ENCODE results near the gene PRF1. TPM values are rescaled to one million over a fixed set of nuclear protein-coding genes. Genes with fewer than 3 reads are reported as not detected.

Gene PRF1
- total and polyA plus RNA-seq, 4 donors: 2.5 to 3.1 (median 2.8) TPM

DNA sequence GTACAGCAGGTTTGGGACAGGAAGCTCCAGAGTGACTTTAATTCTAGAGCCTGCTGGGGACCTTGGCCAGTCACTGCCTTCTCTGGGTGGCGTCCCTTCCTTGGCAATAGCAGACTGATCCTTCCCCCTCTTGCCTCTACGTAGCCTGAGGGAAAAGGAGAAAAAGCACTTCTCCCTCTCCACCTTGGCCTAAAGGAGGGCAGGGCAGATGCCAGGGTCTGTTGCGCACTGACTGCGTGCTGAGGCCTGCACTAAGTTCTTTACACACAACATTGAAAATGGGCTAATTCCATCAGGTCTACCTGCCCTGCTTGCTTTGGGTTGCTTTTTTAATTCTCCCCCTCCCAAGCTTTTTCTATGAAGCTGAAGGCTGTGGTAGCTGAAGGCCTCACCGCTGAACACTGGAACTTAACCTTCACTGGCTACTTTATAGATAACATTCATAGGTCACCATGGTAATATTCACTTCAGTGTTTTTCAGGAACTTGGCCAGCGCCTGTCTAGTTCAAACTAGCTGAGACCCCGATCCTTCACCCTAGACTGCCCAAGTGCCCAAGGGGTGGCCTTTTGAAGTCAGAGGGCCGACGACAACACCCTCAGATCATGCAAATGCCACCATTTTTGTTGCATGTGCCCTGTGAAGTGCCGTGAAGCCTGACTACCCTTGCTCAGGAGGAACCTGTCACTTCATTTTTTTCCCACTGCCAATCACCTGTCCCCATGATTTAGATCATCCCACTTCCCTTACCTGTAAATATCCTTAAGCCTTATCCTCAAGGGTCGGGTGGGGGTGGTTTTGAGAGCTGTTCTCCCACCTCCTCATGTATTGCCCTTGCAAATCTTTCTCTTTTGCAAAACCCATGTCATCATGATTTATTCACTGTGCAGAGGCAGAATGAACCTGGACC, 28.7 kb downstream of the PRF1 start (continued):
- TF ChIP-seq, protein P1, sequence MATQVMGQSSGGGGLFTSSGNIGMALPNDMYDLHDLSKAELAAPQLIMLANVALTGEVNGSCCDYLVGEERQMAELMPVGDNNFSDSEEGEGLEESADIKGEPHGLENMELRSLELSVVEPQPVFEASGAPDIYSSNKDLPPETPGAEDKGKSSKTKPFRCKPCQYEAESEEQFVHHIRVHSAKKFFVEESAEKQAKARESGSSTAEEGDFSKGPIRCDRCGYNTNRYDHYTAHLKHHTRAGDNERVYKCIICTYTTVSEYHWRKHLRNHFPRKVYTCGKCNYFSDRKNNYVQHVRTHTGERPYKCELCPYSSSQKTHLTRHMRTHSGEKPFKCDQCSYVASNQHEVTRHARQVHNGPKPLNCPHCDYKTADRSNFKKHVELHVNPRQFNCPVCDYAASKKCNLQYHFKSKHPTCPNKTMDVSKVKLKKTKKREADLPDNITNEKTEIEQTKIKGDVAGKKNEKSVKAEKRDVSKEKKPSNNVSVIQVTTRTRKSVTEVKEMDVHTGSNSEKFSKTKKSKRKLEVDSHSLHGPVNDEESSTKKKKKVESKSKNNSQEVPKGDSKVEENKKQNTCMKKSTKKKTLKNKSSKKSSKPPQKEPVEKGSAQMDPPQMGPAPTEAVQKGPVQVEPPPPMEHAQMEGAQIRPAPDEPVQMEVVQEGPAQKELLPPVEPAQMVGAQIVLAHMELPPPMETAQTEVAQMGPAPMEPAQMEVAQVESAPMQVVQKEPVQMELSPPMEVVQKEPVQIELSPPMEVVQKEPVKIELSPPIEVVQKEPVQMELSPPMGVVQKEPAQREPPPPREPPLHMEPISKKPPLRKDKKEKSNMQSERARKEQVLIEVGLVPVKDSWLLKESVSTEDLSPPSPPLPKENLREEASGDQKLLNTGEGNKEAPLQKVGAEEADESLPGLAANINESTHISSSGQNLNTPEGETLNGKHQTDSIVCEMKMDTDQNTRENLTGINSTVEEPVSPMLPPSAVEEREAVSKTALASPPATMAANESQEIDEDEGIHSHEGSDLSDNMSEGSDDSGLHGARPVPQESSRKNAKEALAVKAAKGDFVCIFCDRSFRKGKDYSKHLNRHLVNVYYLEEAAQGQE (IDR thresholded peaks at IDR 0.05): no peak
- TF ChIP-seq HNF4A (conservative IDR thresholded peaks at IDR 0.05): no peak
- TF ChIP-seq HNF4G (IDR thresholded peaks at IDR 0.05): no peak

DNA sequence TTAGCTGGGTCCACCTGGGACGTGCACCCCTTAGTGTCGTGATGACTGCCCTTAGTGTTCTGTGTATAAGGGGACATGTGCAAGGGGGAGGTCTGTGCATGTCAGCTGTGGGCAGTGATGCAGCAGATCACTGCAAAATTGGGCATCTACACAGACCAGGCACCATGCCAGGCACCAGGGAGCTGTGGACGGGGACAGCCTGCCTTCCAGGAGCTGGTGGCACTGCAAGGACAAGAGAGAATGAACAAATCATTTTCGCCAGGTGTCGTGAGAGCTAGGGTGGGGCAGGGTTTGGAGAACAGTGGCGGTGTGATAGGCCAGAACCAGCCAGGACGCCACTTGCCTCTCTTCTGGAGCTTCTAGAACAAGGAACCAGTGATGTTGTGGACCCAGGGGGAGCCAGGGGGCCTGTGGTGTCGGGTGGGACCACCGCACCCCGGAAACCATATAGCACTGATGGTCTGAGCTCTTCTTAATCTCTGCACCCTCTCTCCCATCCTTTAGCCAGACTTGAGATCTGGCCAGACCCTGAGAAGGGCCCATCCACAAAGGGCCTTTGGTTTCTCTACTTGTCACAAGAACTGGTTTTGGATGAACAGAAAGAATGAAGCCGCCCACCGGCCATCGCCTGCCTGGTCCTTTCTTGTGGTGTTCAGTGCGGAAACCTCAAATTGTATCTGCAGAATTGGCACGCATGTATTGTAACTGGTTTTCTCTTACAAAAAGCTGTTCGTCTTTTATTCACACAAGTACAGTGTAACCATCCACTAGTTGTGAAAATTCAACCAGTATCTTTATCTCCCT, 30.7 kb downstream of the PRF1 start:
- peaks cover 0 to 4% (median 2%) of the 10 kb centered on the region in 4 donors for H3K4me1 ChIP-seq (ENCODE audit: control insufficient read depth in 4 of 4, insufficient read depth in 4 of 4, low read length in 3 of 4)
- H3K36me3 ChIP-seq (ENCODE audit: control insufficient read depth in 4 of 4, insufficient read depth in 3 of 4, low read depth in 1 of 4, low read length in 3 of 4): no peaks in the 10 kb centered on the region
- no peaks in the 10 kb centered on the region for H3K27me3 ChIP-seq (ENCODE audit: control insufficient read depth in 4 of 4, insufficient read depth in 4 of 4, low read length in 3 of 4)
- no peak for DNase-seq (ENCODE audit: low spot score)
- no peaks in the 10 kb centered on the region for H3K9me3 ChIP-seq (ENCODE audit: control insufficient read depth in 4 of 4, low read length in 3 of 4)
- TF ChIP-seq FOXA2 (IDR thresholded peaks at IDR 0.05) (no peak), RXRA (IDR thresholded peaks at IDR 0.05) (no peak), SP1 (IDR thresholded peaks at IDR 0.05) (no peak), JUND (IDR thresholded peaks at IDR 0.05) (no peak)
- TF ChIP-seq, protein P2, sequence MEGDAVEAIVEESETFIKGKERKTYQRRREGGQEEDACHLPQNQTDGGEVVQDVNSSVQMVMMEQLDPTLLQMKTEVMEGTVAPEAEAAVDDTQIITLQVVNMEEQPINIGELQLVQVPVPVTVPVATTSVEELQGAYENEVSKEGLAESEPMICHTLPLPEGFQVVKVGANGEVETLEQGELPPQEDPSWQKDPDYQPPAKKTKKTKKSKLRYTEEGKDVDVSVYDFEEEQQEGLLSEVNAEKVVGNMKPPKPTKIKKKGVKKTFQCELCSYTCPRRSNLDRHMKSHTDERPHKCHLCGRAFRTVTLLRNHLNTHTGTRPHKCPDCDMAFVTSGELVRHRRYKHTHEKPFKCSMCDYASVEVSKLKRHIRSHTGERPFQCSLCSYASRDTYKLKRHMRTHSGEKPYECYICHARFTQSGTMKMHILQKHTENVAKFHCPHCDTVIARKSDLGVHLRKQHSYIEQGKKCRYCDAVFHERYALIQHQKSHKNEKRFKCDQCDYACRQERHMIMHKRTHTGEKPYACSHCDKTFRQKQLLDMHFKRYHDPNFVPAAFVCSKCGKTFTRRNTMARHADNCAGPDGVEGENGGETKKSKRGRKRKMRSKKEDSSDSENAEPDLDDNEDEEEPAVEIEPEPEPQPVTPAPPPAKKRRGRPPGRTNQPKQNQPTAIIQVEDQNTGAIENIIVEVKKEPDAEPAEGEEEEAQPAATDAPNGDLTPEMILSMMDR (IDR thresholded peaks at IDR 0.05; ENCODE audit: low read depth, low read length, missing input control): no peak
- H3K9ac ChIP-seq (ENCODE audit: low read depth in 1 of 2, low read length in 2 of 2): no peak overlapping the region
- H3K4me3 ChIP-seq (ENCODE audit: low read depth in 1 of 3, low read length in 3 of 3): no peak overlapping the region
- no peak overlapping the region for H3K27ac ChIP-seq (ENCODE audit: low read depth in 1 of 2, low read length in 2 of 2)
- WGBS: 89% methylated on average over 16 of the region's 16 CpGs

DNA sequence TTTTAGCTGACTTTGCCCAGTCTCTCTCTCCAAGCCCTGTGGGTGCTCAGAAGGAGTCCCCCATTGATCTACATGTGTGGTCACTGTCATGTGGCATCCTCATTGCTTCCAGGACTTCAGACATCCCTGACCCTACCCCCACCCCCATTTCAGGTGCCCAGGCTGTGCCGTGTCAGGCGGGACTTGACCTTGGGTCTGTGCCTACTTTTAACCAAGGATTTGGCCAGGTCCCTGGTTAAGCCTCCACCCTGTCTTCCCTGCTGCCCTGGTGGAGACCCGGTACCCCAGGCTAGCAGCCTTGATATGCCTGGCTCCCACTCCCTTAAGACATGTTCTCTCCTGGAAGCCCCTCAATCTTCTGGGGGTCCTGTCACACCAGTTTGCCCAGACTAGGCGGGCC, 31.3 kb downstream of the PRF1 start:
- no peak overlapping the region for H3K27ac ChIP-seq (ENCODE audit: low read depth in 1 of 2, low read length in 2 of 2)
- H3K4me1 ChIP-seq (ENCODE audit: control insufficient read depth in 4 of 4, insufficient read depth in 4 of 4, low read length in 3 of 4): peaks cover 0 to 3% (median under 1%) of the 10 kb centered on the region in 4 donors
- H3K9ac ChIP-seq (ENCODE audit: low read depth in 1 of 2, low read length in 2 of 2): no peak overlapping the region
- H3K9me3 ChIP-seq (ENCODE audit: control insufficient read depth in 4 of 4, low read length in 3 of 4): no peaks in the 10 kb centered on the region
- no peak overlapping the region for H3K4me3 ChIP-seq (ENCODE audit: low read depth in 1 of 3, low read length in 3 of 3)
- 94% methylated on average over 4 of the region's 4 CpGs for WGBS
- no peaks in the 10 kb centered on the region for H3K36me3 ChIP-seq (ENCODE audit: control insufficient read depth in 4 of 4, insufficient read depth in 3 of 4, low read depth in 1 of 4, low read length in 3 of 4)
- no peaks in the 10 kb centered on the region for H3K27me3 ChIP-seq (ENCODE audit: control insufficient read depth in 4 of 4, insufficient read depth in 4 of 4, low read length in 3 of 4)
- no peak for DNase-seq (ENCODE audit: low spot score)
- no peak for TF ChIP-seq FOXA2 (IDR thresholded peaks at IDR 0.05)
- TF ChIP-seq, protein P2 (IDR thresholded peaks at IDR 0.05; ENCODE audit: low read depth, low read length, missing input control): no peak
- no peak for TF ChIP-seq FOXA1 (IDR thresholded peaks at IDR 0.05)
- TF ChIP-seq NR2F2 (IDR thresholded peaks at IDR 0.05): no peak
- TF ChIP-seq GABPA (IDR thresholded peaks at IDR 0.05 in 1 of 2, conservative IDR thresholded peaks at IDR 0.05 in 1 of 2): no peak
- TF ChIP-seq HNF4G (IDR thresholded peaks at IDR 0.05): no peak
- no peak for TF ChIP-seq SP1 (IDR thresholded peaks at IDR 0.05)
- TF ChIP-seq, protein P1 (IDR thresholded peaks at IDR 0.05): no peak
- no peak for TF ChIP-seq JUND (IDR thresholded peaks at IDR 0.05)
- TF ChIP-seq, protein P3, sequence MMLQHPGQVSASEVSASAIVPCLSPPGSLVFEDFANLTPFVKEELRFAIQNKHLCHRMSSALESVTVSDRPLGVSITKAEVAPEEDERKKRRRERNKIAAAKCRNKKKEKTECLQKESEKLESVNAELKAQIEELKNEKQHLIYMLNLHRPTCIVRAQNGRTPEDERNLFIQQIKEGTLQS (IDR thresholded peaks at IDR 0.05): no peak
- TF ChIP-seq HNF4A (conservative IDR thresholded peaks at IDR 0.05): no peak
